OCI-LY1 (cell line): ENCODE measurements around the gene IQSEC1.

Experiments
- EZH2 ChIP-seq: fragments of 200-600 bp; sonication (generic), shearing (Covaris generic); IDR thresholded peaks from 2 replicates; pipeline ENCODE4 v1.8.0; 2017; ENCODE audit warnings: borderline replicate concordance, mixed run types, mild to moderate bottlenecking, antibody characterized with exemption, low read length, moderate library complexity, mixed read lengths
- TF ChIP-seq, protein P1 (sequence below): fragments of 200-600 bp; sonication (generic), shearing (Covaris generic); IDR thresholded peaks from 2 replicates; pipeline ENCODE4 v1.5.1; 2017; ENCODE audit warnings: mild to moderate bottlenecking, antibody characterized with exemption, low read length, moderate library complexity, mixed read lengths

DNA sequence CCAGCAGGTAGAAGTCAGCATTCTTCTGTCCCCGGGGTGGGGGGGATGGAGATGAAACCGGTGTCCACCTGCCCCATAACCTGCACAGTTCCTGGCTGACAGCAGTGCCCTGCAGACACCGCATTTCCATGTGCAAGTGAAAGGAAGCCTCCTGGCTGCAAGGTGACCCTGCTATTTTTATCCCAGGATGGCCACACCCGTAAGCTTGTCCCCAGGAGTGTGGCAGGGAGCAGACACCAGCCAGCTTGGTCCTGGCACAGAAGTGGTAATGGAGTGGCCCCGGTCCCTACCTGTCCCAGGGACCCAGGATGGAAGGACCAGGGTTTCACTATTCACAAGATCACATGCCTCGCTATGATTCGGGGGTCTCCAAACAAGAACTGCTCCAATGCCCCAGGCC lies 146.6 kb downstream of the IQSEC1 start:
- TF ChIP-seq EZH2: no peak
- TF ChIP-seq, protein P1, sequence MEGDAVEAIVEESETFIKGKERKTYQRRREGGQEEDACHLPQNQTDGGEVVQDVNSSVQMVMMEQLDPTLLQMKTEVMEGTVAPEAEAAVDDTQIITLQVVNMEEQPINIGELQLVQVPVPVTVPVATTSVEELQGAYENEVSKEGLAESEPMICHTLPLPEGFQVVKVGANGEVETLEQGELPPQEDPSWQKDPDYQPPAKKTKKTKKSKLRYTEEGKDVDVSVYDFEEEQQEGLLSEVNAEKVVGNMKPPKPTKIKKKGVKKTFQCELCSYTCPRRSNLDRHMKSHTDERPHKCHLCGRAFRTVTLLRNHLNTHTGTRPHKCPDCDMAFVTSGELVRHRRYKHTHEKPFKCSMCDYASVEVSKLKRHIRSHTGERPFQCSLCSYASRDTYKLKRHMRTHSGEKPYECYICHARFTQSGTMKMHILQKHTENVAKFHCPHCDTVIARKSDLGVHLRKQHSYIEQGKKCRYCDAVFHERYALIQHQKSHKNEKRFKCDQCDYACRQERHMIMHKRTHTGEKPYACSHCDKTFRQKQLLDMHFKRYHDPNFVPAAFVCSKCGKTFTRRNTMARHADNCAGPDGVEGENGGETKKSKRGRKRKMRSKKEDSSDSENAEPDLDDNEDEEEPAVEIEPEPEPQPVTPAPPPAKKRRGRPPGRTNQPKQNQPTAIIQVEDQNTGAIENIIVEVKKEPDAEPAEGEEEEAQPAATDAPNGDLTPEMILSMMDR: no peak
